ENCODE measurements around the gene MEIS2.
"Not testable (repeated sequence)": the region's sequence is repeated elsewhere in the genome, so short reads cannot be mapped to it uniquely, and the experiment has no call there.

MEIS2 gene

GRCh38 chr15:37007301-37007700, 93.0 kb downstream of the MEIS2 start:
- ATAC-seq: no peak
- no peaks in the 10 kb centered on the region for H3K27me3 Mint-ChIP-seq
- no peak overlapping the region for H3K4me3 Mint-ChIP-seq
- no peaks in the 10 kb centered on the region for H3K9me3 Mint-ChIP-seq
- H3K4me1 Mint-ChIP-seq: no peaks in the 10 kb centered on the region
- H3K27ac Mint-ChIP-seq: no peak overlapping the region
- no peaks in the 10 kb centered on the region for H3K36me3 Mint-ChIP-seq

GRCh38 chr15:37004981-37005735, 95.2 kb downstream of the MEIS2 start:
- H3K27ac Mint-ChIP-seq: no peak overlapping the region
- no peaks in the 10 kb centered on the region for H3K27me3 Mint-ChIP-seq
- no peak overlapping the region for H3K4me3 Mint-ChIP-seq
- H3K4me1 Mint-ChIP-seq: no peaks in the 10 kb centered on the region
- no peak for ATAC-seq
- peaks cover 6% of the 10 kb centered on the region for H3K9me3 Mint-ChIP-seq
- no peaks in the 10 kb centered on the region for H3K36me3 Mint-ChIP-seq

GRCh38 chr15:37004373-37004869, 95.9 kb downstream of the MEIS2 start:
- Mint-ChIP-seq H3K4me3 (no peak overlapping the region), H3K36me3 (no peaks in the 10 kb centered on the region), H3K27ac (no peak overlapping the region), H3K9me3 (peaks cover 6% of the 10 kb centered on the region), H3K4me1 (no peaks in the 10 kb centered on the region), H3K27me3 (no peaks in the 10 kb centered on the region)
- no peak for ATAC-seq

- H3K36me3 Mint-ChIP-seq: no peaks in the 10 kb centered on the region
- H3K4me3 Mint-ChIP-seq: no peak overlapping the region
- no peak overlapping the region for H3K27ac Mint-ChIP-seq
- no peaks in the 10 kb centered on the region for H3K27me3 Mint-ChIP-seq
- H3K9me3 Mint-ChIP-seq: peaks cover 6% of the 10 kb centered on the region
- no peak for ATAC-seq
- H3K4me1 Mint-ChIP-seq: no peaks in the 10 kb centered on the region
Measured at GRCh38 chr15:37002041-37002672, 98.2 kb downstream of the MEIS2 start.

- H3K27ac Mint-ChIP-seq: no peak overlapping the region
- peaks cover 6% of the 10 kb centered on the region for H3K9me3 Mint-ChIP-seq
- no peak for ATAC-seq
- no peaks in the 10 kb centered on the region for H3K36me3 Mint-ChIP-seq
- no peaks in the 10 kb centered on the region for H3K27me3 Mint-ChIP-seq
- no peak overlapping the region for H3K4me3 Mint-ChIP-seq
- no peaks in the 10 kb centered on the region for H3K4me1 Mint-ChIP-seq
Measured at GRCh38 chr15:37001417-37001816, 98.9 kb downstream of the MEIS2 start.

- no peaks in the 10 kb centered on the region for H3K4me1 Mint-ChIP-seq
Measured at GRCh38 chr15:36999778-37000177, 100.6 kb downstream of the MEIS2 start.

GRCh38 chr15:36996538-36997181, 103.7 kb downstream of the MEIS2 start:
- Mint-ChIP-seq H3K27ac (no peak overlapping the region), H3K4me3 (no peak overlapping the region), H3K36me3 (no peaks in the 10 kb centered on the region), H3K27me3 (no peaks in the 10 kb centered on the region), H3K9me3 (peaks cover 6% of the 10 kb centered on the region), H3K4me1 (no peaks in the 10 kb centered on the region)
- no peak for ATAC-seq

More at GRCh38 chr15:36999778-37000177, 100.6 kb downstream of the MEIS2 start:
- H3K27ac Mint-ChIP-seq: no peak overlapping the region
- no peak overlapping the region for H3K4me3 Mint-ChIP-seq
- no peaks in the 10 kb centered on the region for H3K36me3 Mint-ChIP-seq
- peaks cover 6% of the 10 kb centered on the region for H3K9me3 Mint-ChIP-seq
- H3K27me3 Mint-ChIP-seq: no peaks in the 10 kb centered on the region
- ATAC-seq: no peak

GRCh38 chr15:36996121-36996520, 104.2 kb downstream of the MEIS2 start:
- Mint-ChIP-seq H3K4me1 (no peaks in the 10 kb centered on the region), H3K27ac (no peak overlapping the region), H3K9me3 (peaks cover 6% of the 10 kb centered on the region), H3K4me3 (no peak overlapping the region), H3K27me3 (no peaks in the 10 kb centered on the region), H3K36me3 (no peaks in the 10 kb centered on the region)
- ATAC-seq: no peak

GRCh38 chr15:36994790-36995189, 105.6 kb downstream of the MEIS2 start:
- Mint-ChIP-seq H3K27ac (no peak overlapping the region), H3K4me3 (no peak overlapping the region), H3K36me3 (no peaks in the 10 kb centered on the region), H3K4me1 (no peaks in the 10 kb centered on the region), H3K27me3 (no peaks in the 10 kb centered on the region), H3K9me3 (no peaks in the 10 kb centered on the region)
- ATAC-seq: no peak

- no peak for ATAC-seq
- H3K36me3 Mint-ChIP-seq: no peaks in the 10 kb centered on the region
- no peaks in the 10 kb centered on the region for H3K9me3 Mint-ChIP-seq
- no peak overlapping the region for H3K4me3 Mint-ChIP-seq
- H3K27ac Mint-ChIP-seq: no peak overlapping the region
- H3K4me1 Mint-ChIP-seq: no peaks in the 10 kb centered on the region
- H3K27me3 Mint-ChIP-seq: no peaks in the 10 kb centered on the region
Measured at GRCh38 chr15:36992454-36992853, 107.9 kb downstream of the MEIS2 start.

GRCh38 chr15:36988947-36989346, 111.4 kb downstream of the MEIS2 start:
- Mint-ChIP-seq H3K27me3 (no peaks in the 10 kb centered on the region), H3K4me3 (no peak overlapping the region), H3K4me1 (no peaks in the 10 kb centered on the region), H3K27ac (no peak overlapping the region), H3K36me3 (no peaks in the 10 kb centered on the region), H3K9me3 (peaks cover 10% of the 10 kb centered on the region)
- no peak for ATAC-seq

GRCh38 chr15:36982430-36982829, 117.9 kb downstream of the MEIS2 start:
- ATAC-seq: no peak

GRCh38 chr15:36980281-36980680, 120.1 kb downstream of the MEIS2 start:
- not testable (repeated sequence) for H3K4me3 Mint-ChIP-seq, H3K27me3 Mint-ChIP-seq, H3K4me1 Mint-ChIP-seq, H3K27ac Mint-ChIP-seq, H3K36me3 Mint-ChIP-seq, ATAC-seq
- H3K9me3 Mint-ChIP-seq: peaks cover 12% of the 10 kb centered on the region

More at GRCh38 chr15:36982430-36982829, 117.9 kb downstream of the MEIS2 start:
- Mint-ChIP-seq H3K4me1 (no peaks in the 10 kb centered on the region), H3K36me3 (no peaks in the 10 kb centered on the region), H3K27ac (no peak overlapping the region), H3K4me3 (no peak overlapping the region), H3K27me3 (no peaks in the 10 kb centered on the region), H3K9me3 (peaks cover 13% of the 10 kb centered on the region)

GRCh38 chr15:36978625-36979024, 121.7 kb downstream of the MEIS2 start:
- H3K27me3 Mint-ChIP-seq: no peaks in the 10 kb centered on the region
- H3K36me3 Mint-ChIP-seq: no peaks in the 10 kb centered on the region
- H3K9me3 Mint-ChIP-seq: peaks cover 2% of the 10 kb centered on the region
- no peaks in the 10 kb centered on the region for H3K4me1 Mint-ChIP-seq
- H3K4me3 Mint-ChIP-seq: no peak overlapping the region
- ATAC-seq: no peak
- no peak overlapping the region for H3K27ac Mint-ChIP-seq

GRCh38 chr15:36978126-36978525, 122.2 kb downstream of the MEIS2 start:
- no peak for ATAC-seq
- H3K9me3 Mint-ChIP-seq: peaks cover 2% of the 10 kb centered on the region
- no peaks in the 10 kb centered on the region for H3K27me3 Mint-ChIP-seq
- H3K27ac Mint-ChIP-seq: no peak overlapping the region
- no peaks in the 10 kb centered on the region for H3K36me3 Mint-ChIP-seq
- no peaks in the 10 kb centered on the region for H3K4me1 Mint-ChIP-seq
- H3K4me3 Mint-ChIP-seq: no peak overlapping the region
